ENCODE results near the gene ALDH2.
"Not testable (repeated sequence)": the region's sequence is repeated elsewhere in the genome, so short reads cannot be mapped to it uniquely, and the experiment has no call there.

The ALDH2 gene

GRCh38 chr12:111766608-111767361 is at the start of gene ALDH2:
Gene ALDH2, plus strand, starts transcription at chr12:111766933. Its CDS starts 50 bp downstream, at chr12:111766983.
- no peak for DNase-seq (ENCODE audit: low read depth, low spot score)

GRCh38 chr12:111719316-111719715 is 47.4 kb upstream of the ALDH2 start:
- not testable (repeated sequence) for DNase-seq (ENCODE audit: low read depth, low spot score)

GRCh38 chr12:111720457-111720856 is 46.3 kb upstream of the ALDH2 start:
- no peak for DNase-seq (ENCODE audit: low read depth, low spot score)

- DNase-seq (ENCODE audit: low read depth, low spot score) = not testable (repeated sequence)
Observed at GRCh38 chr12:111723646-111724360, 42.9 kb upstream of the ALDH2 start.

GRCh38 chr12:111728795-111729194 is 37.9 kb upstream of the ALDH2 start:
- DNase-seq (ENCODE audit: low read depth, low spot score) = no peak

- DNase-seq (ENCODE audit: low read depth, low spot score) = no peak
Observed at GRCh38 chr12:111730420-111730819, 36.3 kb upstream of the ALDH2 start.

- DNase-seq (ENCODE audit: low read depth, low spot score) = no peak
Observed at GRCh38 chr12:111732786-111733185, 33.9 kb upstream of the ALDH2 start.

- no peak for DNase-seq (ENCODE audit: low read depth, low spot score)
Observed at GRCh38 chr12:111733340-111733915, 33.3 kb upstream of the ALDH2 start.

- DNase-seq (ENCODE audit: low read depth, low spot score) = not testable (repeated sequence)
Observed at GRCh38 chr12:111739524-111739923, 27.2 kb upstream of the ALDH2 start.

- DNase-seq (ENCODE audit: low read depth, low spot score) = no peak
Observed at GRCh38 chr12:111741235-111741812, 25.4 kb upstream of the ALDH2 start.

- no peak for DNase-seq (ENCODE audit: low read depth, low spot score)
Observed at GRCh38 chr12:111745211-111745610, 21.5 kb upstream of the ALDH2 start.

- DNase-seq (ENCODE audit: low read depth, low spot score) = no peak
Observed at GRCh38 chr12:111747333-111747732, 19.4 kb upstream of the ALDH2 start.

GRCh38 chr12:111748151-111748672 is 18.5 kb upstream of the ALDH2 start:
- no peak for DNase-seq (ENCODE audit: low read depth, low spot score)

GRCh38 chr12:111748867-111749266 is 17.9 kb upstream of the ALDH2 start:
- DNase-seq (ENCODE audit: low read depth, low spot score) = no peak

GRCh38 chr12:111749391-111749790 is 17.3 kb upstream of the ALDH2 start:
- DNase-seq (ENCODE audit: low read depth, low spot score) = no peak

- DNase-seq (ENCODE audit: low read depth, low spot score) = no peak
Observed at GRCh38 chr12:111753144-111753881, 13.4 kb upstream of the ALDH2 start.

GRCh38 chr12:111754671-111755070 is 12.1 kb upstream of the ALDH2 start:
- DNase-seq (ENCODE audit: low read depth, low spot score) = no peak

- DNase-seq (ENCODE audit: low read depth, low spot score) = no peak
Observed at GRCh38 chr12:111756196-111756595, 10.5 kb upstream of the ALDH2 start.

GRCh38 chr12:111756681-111757080 is 10.1 kb upstream of the ALDH2 start:
- no peak for DNase-seq (ENCODE audit: low read depth, low spot score)

GRCh38 chr12:111757361-111758119 is 9.2 kb upstream of the ALDH2 start:
- no peak for DNase-seq (ENCODE audit: low read depth, low spot score)

- no peak for DNase-seq (ENCODE audit: low read depth, low spot score)
Observed at GRCh38 chr12:111758120-111758561, 8.6 kb upstream of the ALDH2 start.
